Hippocampal formation (tissue), 2 donors: Measurements from ENCODE around the gene DLG2.
"Not testable (repeated sequence)": the region's sequence is repeated elsewhere in the genome, so short reads cannot be mapped to it uniquely, and the experiment has no call there.

Experiments used
- DNase-seq, 2 donors: peaks; one replicate each; lab custom pipeline; 2025; lab: John Stamatoyannopoulos, UW

The DLG2 gene

GRCh38 chr11:83642500-83642899, 1984.6 kb downstream of the DLG2 start:
- DNase-seq: no peak

- DNase-seq: no peak
Measured at GRCh38 chr11:83641511-83641910, 1985.6 kb downstream of the DLG2 start.

DNA sequence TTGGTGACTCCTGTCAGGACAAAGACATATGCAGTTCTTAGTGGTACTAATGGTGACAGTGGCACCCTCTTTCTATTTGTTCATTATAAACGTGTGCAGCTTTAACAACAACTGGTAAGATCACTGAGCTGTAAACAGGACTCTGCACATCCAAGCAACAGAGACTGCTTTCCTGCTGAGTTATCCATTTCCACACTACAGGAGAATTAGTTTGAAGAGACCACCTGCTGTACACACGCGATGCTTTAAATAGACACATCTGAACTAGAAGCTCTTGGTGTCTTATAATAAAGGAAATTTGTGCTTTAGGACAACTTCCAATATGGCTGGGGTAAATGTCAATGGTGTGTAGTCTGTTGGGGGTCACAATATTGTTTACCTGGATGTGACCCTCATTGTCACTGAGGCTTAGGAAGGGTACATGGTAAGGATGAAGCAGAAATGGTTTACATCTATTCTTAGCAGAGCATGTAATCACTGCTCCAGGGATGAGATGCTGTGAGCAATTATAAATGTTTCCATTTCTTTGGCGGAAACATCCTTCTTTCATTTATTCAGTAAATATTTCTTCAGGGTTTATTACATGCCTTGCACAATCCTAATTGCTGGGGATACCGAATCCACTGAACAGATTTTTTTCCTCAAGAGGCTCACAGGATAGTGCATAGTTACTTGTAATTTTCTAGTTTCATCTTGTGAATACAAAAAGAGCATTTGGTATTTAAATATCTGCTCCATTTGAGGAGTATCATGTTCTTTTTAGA, 1987.0 kb downstream of the DLG2 start:
- DNase-seq: no peak

- DNase-seq: no peak
Measured at GRCh38 chr11:83635166-83635565, 1992.0 kb downstream of the DLG2 start.

DNA sequence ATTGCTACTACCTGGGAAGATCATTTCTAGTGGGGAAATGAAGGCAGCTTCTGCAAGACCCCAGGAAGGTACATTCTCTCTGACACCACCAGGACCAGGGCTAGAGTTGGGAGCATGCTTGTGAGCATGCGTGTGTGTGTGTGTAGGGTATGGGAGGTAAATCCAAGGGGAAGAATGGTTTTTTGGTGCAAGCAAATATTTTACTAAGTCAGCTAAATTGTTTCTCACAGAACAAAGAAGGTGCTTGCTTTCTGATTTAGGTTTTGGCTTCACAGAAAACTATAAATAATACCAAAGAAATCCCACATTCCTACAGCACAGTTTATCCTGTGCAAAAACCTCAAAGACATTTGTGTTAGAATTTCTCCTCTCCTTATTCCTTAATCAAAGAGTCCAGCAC, 1996.9 kb downstream of the DLG2 start:
- no peak for DNase-seq

GRCh38 chr11:83629775-83630174, 1997.4 kb downstream of the DLG2 start:
- no peak for DNase-seq

DNA sequence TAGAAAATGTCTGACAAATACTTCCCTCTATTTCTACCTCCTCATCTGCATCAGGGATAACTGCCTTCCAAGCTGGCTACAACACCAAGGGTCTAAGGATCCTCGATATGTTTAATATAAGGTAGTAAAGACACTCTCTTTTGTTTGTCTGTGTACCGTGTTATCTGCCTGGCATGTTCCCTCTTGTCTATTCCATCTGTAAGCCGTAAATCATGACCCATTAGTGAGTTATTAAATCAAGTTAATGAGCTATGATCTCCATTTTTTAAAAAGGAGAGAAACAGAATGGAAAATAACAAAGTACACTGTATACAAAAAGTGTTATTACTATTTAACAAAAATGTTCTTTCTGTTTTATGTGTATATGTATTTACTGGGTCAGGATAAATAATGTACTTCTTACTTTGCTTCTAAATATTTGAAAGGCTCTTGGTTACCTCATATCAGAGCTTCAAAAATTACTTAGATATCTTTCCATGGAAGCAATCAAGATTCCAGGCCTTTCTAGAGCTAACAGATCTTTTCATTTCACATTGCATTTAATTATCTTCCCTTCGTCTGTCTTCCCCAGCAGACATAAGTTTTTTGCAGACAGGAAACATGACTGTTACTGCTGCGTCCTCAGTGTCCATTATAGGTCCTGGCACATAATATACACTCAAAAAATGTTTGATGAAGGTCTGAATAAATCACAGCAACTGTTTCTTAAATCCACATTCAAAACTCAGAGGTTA, 1998.4 kb downstream of the DLG2 start:
- no peak for DNase-seq

- DNase-seq: no peak
Measured at GRCh38 chr11:83625336-83625735, 2001.8 kb downstream of the DLG2 start.

GRCh38 chr11:83617671-83618070, 2009.5 kb downstream of the DLG2 start:
- no peak for DNase-seq

DNA sequence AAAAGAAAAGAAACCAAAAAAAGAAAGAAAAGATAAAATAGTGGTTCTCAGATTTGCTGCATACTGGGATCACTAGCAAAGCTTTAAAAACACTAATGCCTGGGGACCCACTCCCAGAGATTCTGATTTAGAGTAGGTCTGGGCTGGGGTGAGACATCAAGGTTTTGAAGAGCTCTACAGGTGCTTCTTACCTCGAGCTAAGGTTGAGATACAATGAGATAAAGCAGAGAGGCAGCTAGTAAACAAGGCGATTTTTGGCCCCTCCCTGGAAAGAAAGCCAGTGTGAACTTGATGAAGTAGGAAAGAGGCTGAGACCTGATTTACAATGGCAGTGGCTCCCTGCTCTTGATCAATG, 2013.4 kb downstream of the DLG2 start:
- DNase-seq: no peak

- no peak for DNase-seq
Measured at GRCh38 chr11:83612891-83613766, 2014.0 kb downstream of the DLG2 start.

DNA sequence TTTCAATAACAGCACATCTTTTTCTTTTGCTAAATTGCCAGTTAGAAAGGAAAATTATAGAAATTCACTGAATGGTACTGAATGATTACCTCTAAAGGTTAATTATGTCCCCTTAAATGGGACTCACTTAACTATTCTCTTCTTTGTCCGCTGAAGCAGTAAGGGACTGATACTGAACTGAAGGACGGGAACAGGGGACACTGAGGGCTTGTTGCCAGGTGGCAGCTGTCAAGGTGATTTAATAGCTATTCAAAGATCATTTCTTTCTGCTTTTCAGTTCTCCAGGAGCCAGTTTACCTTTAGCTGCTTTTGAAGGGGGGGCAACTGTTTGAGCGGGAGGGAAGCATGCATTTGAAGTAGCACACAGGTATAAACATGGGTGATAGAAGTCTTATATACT, 2015.5 kb downstream of the DLG2 start:
- no peak for DNase-seq

- peak in 1 of 2 donors; percentile 54 for DNase-seq
Measured at GRCh38 chr11:83611031-83611430, 2016.1 kb downstream of the DLG2 start.

- no peak for DNase-seq
Measured at GRCh38 chr11:83609191-83609590, 2018.0 kb downstream of the DLG2 start.

DNA sequence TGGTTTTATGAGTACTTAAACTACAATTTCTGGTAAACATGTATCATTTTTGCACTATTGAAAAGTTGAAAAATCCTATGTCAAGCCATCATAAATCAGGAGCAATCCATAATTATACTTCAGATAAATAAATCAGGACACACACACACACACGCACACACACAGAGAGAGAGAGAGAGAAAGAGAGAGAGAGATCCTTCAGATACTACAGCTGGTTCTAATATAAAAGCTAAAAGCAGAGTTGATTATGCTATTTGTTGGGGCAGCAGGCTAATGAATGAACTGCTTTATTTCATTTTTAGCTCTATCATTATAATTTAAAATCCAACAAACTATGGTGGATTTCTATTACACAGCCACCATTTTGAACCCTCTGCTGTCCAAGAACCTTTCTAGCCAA, 2018.6 kb downstream of the DLG2 start:
- no peak for DNase-seq

GRCh38 chr11:83601914-83602527, 2025.1 kb downstream of the DLG2 start:
- no peak for DNase-seq

DNA sequence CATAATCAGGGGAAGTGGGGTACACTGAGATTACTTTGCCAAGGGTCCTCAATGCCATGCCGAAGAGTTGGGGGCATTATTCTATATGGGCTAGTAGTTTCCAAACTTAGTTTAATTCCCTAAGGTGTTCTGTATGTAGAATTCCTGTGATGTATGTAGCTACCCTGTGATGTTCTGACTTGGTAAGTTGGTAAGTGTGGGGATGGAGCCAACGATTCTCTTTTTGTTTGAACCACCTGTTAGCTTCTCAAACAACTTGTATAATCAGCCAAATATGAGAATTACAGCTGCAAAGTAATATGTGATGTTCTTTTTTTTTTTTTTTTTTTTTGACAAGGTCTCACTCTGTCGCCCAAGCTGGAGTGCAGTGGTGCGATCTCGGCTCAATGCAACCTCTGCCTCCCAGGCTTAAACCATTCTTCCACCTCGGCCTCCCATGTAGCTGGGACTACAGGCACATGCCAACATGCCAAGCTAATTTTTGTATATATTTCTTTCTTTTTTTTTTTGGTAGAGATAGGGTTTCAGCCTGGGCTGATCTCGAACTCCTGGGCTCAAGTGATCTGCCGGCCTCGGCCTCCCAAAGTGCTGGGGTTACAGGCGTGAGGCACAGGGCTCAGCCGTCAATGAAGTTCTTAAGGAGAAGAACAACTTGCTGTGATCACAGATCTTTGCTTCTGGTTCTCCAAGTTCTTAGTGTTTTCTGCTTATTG, 2025.8 kb downstream of the DLG2 start:
- DNase-seq: no peak

DNA sequence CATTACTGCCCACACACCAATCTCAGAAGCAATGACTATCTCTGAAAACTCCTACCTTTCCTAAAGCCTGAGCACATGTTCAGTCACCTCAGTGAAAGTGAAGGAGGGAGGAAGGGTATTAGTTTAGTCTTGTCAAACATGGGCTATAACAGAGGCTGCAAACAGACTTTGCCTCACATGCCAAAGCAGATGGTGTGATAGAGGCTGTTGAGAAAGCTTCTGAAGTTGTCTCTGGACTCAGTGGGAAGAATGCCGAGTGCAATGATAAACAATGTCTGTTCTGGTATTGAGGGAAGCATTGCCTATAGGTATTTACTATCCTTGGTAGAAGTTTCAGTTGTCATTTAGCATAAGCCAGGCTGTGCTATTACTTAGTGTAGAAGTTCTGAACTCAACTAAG, 2026.5 kb downstream of the DLG2 start:
- peak in 1 of 2 donors; percentile 21 for DNase-seq

GRCh38 chr11:83599066-83599465, 2028.1 kb downstream of the DLG2 start:
- DNase-seq: no peak

GRCh38 chr11:83587797-83588196, 2039.3 kb downstream of the DLG2 start:
- not testable (repeated sequence) for DNase-seq

DNA sequence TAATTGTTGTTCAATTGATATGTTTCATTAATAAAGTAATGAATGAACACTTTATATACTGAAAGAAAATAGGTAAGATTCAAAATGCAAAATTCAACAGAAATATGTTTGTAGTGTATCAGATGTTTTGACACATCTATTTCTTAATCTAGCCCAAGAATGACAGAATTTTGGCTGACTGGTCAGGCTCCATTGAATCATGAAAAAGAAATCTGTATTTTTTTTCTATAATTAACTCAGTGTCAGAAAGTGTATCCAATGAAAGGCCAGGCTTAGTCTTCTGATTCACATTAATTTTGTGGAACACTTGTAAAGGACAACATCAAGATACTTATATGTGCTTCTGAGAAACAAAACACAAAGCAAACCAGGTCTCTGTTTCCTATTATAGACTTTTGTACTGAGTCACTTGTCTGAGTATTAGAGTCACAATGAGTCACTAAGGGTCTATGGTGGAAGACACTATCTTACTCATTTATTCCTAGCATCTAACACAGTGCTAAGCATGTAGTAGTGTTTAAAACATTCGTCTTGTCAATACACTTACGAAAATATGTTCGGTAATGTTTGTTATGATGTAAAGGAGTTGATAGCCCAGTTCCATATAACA, 2043.3 kb downstream of the DLG2 start:
- no peak for DNase-seq
